ENCODE results near the gene PITX3. TPM values are rescaled to one million over a fixed set of nuclear protein-coding genes. Genes with fewer than 3 reads are reported as not detected.

Gene PITX3
- total and polyA plus RNA-seq, 9 donors: not detected

DNA sequence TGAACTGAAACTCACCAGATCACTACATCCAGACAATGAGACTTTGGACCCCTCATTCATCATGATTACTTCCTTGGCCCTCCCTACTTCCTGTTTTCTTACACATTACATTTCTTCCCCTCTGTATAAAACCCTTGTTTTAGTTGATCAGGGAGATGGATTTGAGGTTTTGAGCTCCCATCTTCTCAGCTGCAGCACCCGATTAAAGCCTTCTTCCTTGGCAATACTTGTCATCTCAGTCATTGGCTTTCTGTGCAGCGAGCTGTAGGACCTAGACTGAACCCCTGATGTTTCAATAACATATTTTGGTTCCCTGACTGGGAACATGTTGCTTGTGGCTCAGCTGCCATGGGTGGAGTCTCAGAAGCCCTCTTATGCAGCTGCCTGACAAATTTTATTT is 56.0 kb downstream of the PITX3 start:
- no peak for DNase-seq

DNA sequence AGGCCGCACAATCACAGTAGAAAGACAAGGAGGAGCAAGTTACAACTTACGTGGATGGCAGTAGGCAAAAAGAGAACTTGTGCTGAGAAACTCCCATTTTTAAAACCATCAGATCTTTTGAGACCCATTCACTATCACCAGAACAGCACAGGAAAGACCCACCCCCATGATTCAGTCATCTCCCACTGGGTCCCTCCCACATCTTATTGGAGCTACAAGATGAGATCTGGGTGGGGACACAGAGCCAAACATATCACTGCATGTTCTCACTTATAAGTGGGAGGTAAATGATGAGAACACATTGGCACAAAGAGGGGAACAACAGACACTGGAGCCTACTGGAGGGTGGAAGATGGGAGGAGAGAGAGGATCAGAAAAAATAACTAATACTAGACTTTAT is 56.7 kb downstream of the PITX3 start:
- H3K36me3 ChIP-seq: no peaks in the 10 kb centered on the region
- H3K27ac ChIP-seq: no peak overlapping the region
- no peaks in the 10 kb centered on the region for H3K9me3 ChIP-seq
- intact Hi-C loops (cut with DNase I): no loop called here
- TF ChIP-seq EP300 (IDR thresholded peaks at IDR 0.05) (no peak), POLR2A (IDR thresholded peaks at IDR 0.05) (no peak)
- TF ChIP-seq, protein P1, sequence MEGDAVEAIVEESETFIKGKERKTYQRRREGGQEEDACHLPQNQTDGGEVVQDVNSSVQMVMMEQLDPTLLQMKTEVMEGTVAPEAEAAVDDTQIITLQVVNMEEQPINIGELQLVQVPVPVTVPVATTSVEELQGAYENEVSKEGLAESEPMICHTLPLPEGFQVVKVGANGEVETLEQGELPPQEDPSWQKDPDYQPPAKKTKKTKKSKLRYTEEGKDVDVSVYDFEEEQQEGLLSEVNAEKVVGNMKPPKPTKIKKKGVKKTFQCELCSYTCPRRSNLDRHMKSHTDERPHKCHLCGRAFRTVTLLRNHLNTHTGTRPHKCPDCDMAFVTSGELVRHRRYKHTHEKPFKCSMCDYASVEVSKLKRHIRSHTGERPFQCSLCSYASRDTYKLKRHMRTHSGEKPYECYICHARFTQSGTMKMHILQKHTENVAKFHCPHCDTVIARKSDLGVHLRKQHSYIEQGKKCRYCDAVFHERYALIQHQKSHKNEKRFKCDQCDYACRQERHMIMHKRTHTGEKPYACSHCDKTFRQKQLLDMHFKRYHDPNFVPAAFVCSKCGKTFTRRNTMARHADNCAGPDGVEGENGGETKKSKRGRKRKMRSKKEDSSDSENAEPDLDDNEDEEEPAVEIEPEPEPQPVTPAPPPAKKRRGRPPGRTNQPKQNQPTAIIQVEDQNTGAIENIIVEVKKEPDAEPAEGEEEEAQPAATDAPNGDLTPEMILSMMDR (IDR thresholded peaks at IDR 0.05): no peak
- H3K4me1 ChIP-seq (ENCODE audit: insufficient read depth): no peaks in the 10 kb centered on the region
- WGBS, 3 donors: 72 to 78% (median 74%) methylated on average over 2 of the region's 2 CpGs
- no peak for DNase-seq
- no peaks in the 10 kb centered on the region for H3K27me3 ChIP-seq
- H3K4me3 ChIP-seq: no peak overlapping the region

More for the DNA sequence above, 56.0 kb downstream of the PITX3 start:
- Histone ChIP-seq H3K27me3 (no peaks in the 10 kb centered on the region), H3K36me3 (no peaks in the 10 kb centered on the region), H3K9me3 (no peaks in the 10 kb centered on the region), H3K4me1 (ENCODE audit: insufficient read depth) (no peaks in the 10 kb centered on the region), H3K4me3 (no peak overlapping the region), H3K27ac (no peak overlapping the region)
- TF ChIP-seq, protein P1 (IDR thresholded peaks at IDR 0.05): no peak
- intact Hi-C loops (cut with DNase I): no loop called here
- 56 to 75% (median 72%) methylated on average over 2 of the region's 2 CpGs for WGBS, 3 donors

Other genes starting within 250 kb of the PITX3 start
- 10 to 100 TPM in 6 of 7 donors, 1 to 10 TPM in 1; 9.1 to 24.2 (median 18.1) TPM for gene ARMH3, start 185.3 kb downstream of the PITX3 start, total RNA-seq
- gene ARMH3, start 185.3 kb downstream of the PITX3 start, polyA plus RNA-seq: 10 to 100 TPM; 17.9 to 20.4 TPM
- gene HPS6, start 176.2 kb downstream of the PITX3 start, total RNA-seq: 10 to 100 TPM; 14.4 to 20.9 (median 16.9) TPM
- 1 to 10 TPM; 2.6 to 7.6 TPM for gene HPS6, start 176.2 kb downstream of the PITX3 start, polyA plus RNA-seq
- 100 to 1,000 TPM in 4 of 7 donors, 10 to 100 TPM in 3; 59.0 to 141 (median 113) TPM for gene LDB1, start 121.1 kb downstream of the PITX3 start, total RNA-seq
- gene LDB1, start 121.1 kb downstream of the PITX3 start, polyA plus RNA-seq: 10 to 100 TPM; 72.0 to 93.2 TPM
- gene PPRC1, start 108.5 kb downstream of the PITX3 start, total RNA-seq: 10 to 100 TPM; 11.8 to 68.7 (median 44.5) TPM
- gene PPRC1, start 108.5 kb downstream of the PITX3 start, polyA plus RNA-seq: 10 to 100 TPM; 17.4 to 18.1 TPM
- 10 to 100 TPM; 32.7 to 68.1 (median 50.2) TPM for gene NOLC1, start 89.1 kb downstream of the PITX3 start, total RNA-seq
- 10 to 100 TPM; 32.0 to 88.8 TPM for gene NOLC1, start 89.1 kb downstream of the PITX3 start, polyA plus RNA-seq
- not detected for gene ELOVL3, start 15.2 kb downstream of the PITX3 start, total RNA-seq
- 1 to 10 TPM in 1 of 2 donors, under 1 TPM in 1; 0.08 to 1.0 TPM for gene ELOVL3, start 15.2 kb downstream of the PITX3 start, polyA plus RNA-seq
- gene GBF1, start 4.0 kb upstream of the PITX3 start, total RNA-seq: 10 to 100 TPM; 14.1 to 43.2 (median 34.4) TPM
- gene GBF1, start 4.0 kb upstream of the PITX3 start, polyA plus RNA-seq: 10 to 100 TPM; 13.2 to 34.6 TPM
- gene NFKB2, start 154.2 kb upstream of the PITX3 start, total RNA-seq: 10 to 100 TPM; 18.5 to 42.6 (median 35.9) TPM
- gene NFKB2, start 154.2 kb upstream of the PITX3 start, polyA plus RNA-seq: 10 to 100 TPM; 16.3 to 20.5 TPM
- 10 to 100 TPM in 6 of 7 donors, 1 to 10 TPM in 1; 4.4 to 34.7 (median 24.5) TPM for gene PSD, start 177.3 kb upstream of the PITX3 start, total RNA-seq
- gene PSD, start 177.3 kb upstream of the PITX3 start, polyA plus RNA-seq: 10 to 100 TPM in 1 of 2 donors, 1 to 10 TPM in 1; 4.6 to 12.4 TPM
- gene FBXL15, start 179.3 kb upstream of the PITX3 start, total RNA-seq: 10 to 100 TPM; 13.5 to 31.1 (median 19.3) TPM
- 10 to 100 TPM in 1 of 2 donors, under 1 TPM in 1; 0.25 to 17.9 TPM for gene FBXL15, start 179.3 kb upstream of the PITX3 start, polyA plus RNA-seq
- 10 to 100 TPM; 47.7 to 70.8 (median 61.7) TPM for gene CUEDC2, start 191.1 kb upstream of the PITX3 start, total RNA-seq
- gene CUEDC2, start 191.1 kb upstream of the PITX3 start, polyA plus RNA-seq: 10 to 100 TPM; 34.7 to 76.5 TPM
- 10 to 100 TPM in 1 of 7 donors, 1 to 10 TPM in 1, under 1 TPM in 3, not detected in 2; 0.37 to 22.3 (median 0.60) TPM for gene C10orf95, start 210.0 kb upstream of the PITX3 start, total RNA-seq
- under 1 TPM in 1 of 2 donors, not detected in 1; 0.11 TPM for gene C10orf95, start 210.0 kb upstream of the PITX3 start, polyA plus RNA-seq

Data from ovary (tissue), 9 donors.